H9 (cell line): ENCODE data around the gene USP34. TPM values are rescaled to one million over a fixed set of nuclear protein-coding genes. Genes with fewer than 3 reads are reported as not detected.

ENCODE experiments used
- DNase-seq: peaks from one replicate; pipeline ENCODE4 v3.0.0-alpha.2; 2017
- H2AFZ ChIP-seq: one replicate; pipeline ENCODE4 v1.6.1; 2013; ENCODE audit warnings: mild to moderate bottlenecking, low read length, control low read depth, moderate library complexity
- H2AK5ac ChIP-seq: 2 replicates; pipeline ENCODE4 v1.6.1; 2013; ENCODE audit warnings: low read length, control low read depth, mixed read lengths; ENCODE audit not compliant: insufficient read length
- H2BK120ac ChIP-seq: one replicate; pipeline ENCODE4 v1.6.1; 2013; ENCODE audit warnings: low read depth, mild to moderate bottlenecking, low read length, control low read depth, inconsistent platforms; ENCODE audit not compliant: poor library complexity, severe bottlenecking
- H2BK12ac ChIP-seq: 2 replicates; pipeline ENCODE4 v1.6.1; 2013; ENCODE audit warnings: low read length, control low read depth, mixed read lengths, low read depth; ENCODE audit not compliant: insufficient read length
- H2BK15ac ChIP-seq: 2 replicates; pipeline ENCODE4 v1.6.1; 2013; ENCODE audit warnings: low read depth, low read length, control low read depth
- H2BK20ac ChIP-seq: one replicate; pipeline ENCODE4 v1.6.1; 2013; ENCODE audit warnings: low read depth, mild to moderate bottlenecking, low read length, control low read depth, inconsistent platforms; ENCODE audit not compliant: poor library complexity, severe bottlenecking
- H2BK5ac ChIP-seq: 2 replicates; pipeline ENCODE4 v1.6.1; 2013; ENCODE audit warnings: low read length, control low read depth, mixed read lengths; ENCODE audit not compliant: insufficient read length
- H3K14ac ChIP-seq: 2 replicates; pipeline ENCODE4 v1.6.1; 2013; ENCODE audit warnings: low read length, control low read depth; ENCODE audit not compliant: insufficient read depth
- H3K18ac ChIP-seq: 2 replicates; pipeline ENCODE4 v1.6.1; 2013; ENCODE audit warnings: low read depth, mild to moderate bottlenecking, mixed read lengths, low read length, control low read depth; ENCODE audit not compliant: insufficient read length
- H3K23ac ChIP-seq: 2 replicates; pipeline ENCODE4 v1.6.1; 2013; ENCODE audit warnings: low read length, control low read depth, mixed read lengths, low read depth; ENCODE audit not compliant: insufficient read length
- H3K23me2 ChIP-seq: 2 replicates; pipeline ENCODE4 v1.6.1; 2013; ENCODE audit warnings: low read depth, mild to moderate bottlenecking, mixed read lengths, low read length, control low read depth; ENCODE audit not compliant: insufficient read length, poor library complexity, severe bottlenecking
- H3K27ac ChIP-seq: 2 replicates; pipeline ENCODE4 v1.5.1; 2013; ENCODE audit warnings: low read length, control low read depth, mixed read lengths, low read depth; ENCODE audit not compliant: insufficient read length
- H3K27me3 ChIP-seq: 2 replicates; pipeline ENCODE4 v1.6.1; 2013; ENCODE audit warnings: low read length, control low read depth, inconsistent platforms; ENCODE audit not compliant: insufficient read depth
- H3K4ac ChIP-seq: 2 replicates; pipeline ENCODE4 v1.6.1; 2013; ENCODE audit warnings: low read depth, mild to moderate bottlenecking, control low read depth, inconsistent platforms, low read length, moderate library complexity
- H3K4me1 ChIP-seq: 2 replicates; pipeline ENCODE4 v1.6.1; 2013; ENCODE audit warnings: low read length, control low read depth, inconsistent platforms; ENCODE audit not compliant: insufficient read depth
- H3K4me2 ChIP-seq: 2 replicates; pipeline ENCODE4 v1.6.1; 2013; ENCODE audit warnings: low read length, control low read depth, mixed read lengths; ENCODE audit not compliant: insufficient read length, insufficient read depth
- H3K56ac ChIP-seq: 2 replicates; pipeline ENCODE4 v1.6.1; 2013; ENCODE audit warnings: low read depth, mild to moderate bottlenecking, mixed read lengths, low read length, control low read depth; ENCODE audit not compliant: insufficient read length
- H3K79me1 ChIP-seq: 2 replicates; pipeline ENCODE4 v1.6.1; 2013; ENCODE audit warnings: low read depth, mild to moderate bottlenecking, moderate library complexity, low read length, control low read depth, inconsistent platforms; ENCODE audit not compliant: insufficient read depth, poor library complexity, severe bottlenecking
- H3K79me2 ChIP-seq: 2 replicates; pipeline ENCODE4 v1.6.1; 2013; ENCODE audit warnings: low read length, control low read depth, inconsistent platforms; ENCODE audit not compliant: insufficient read depth
- H3K9ac ChIP-seq: 2 replicates; pipeline ENCODE4 v1.6.1; 2013; ENCODE audit warnings: low read length, control low read depth, mixed read lengths; ENCODE audit not compliant: insufficient read length; ENCODE audit errors: extremely low read depth
- H3K9me3 ChIP-seq: one replicate; pipeline ENCODE4 v1.6.1; 2013; ENCODE audit warnings: low read depth, low read length, inconsistent platforms; ENCODE audit not compliant: control insufficient read depth
- H3T11ph ChIP-seq: one replicate; pipeline ENCODE4 v1.6.1; 2013; ENCODE audit warnings: mild to moderate bottlenecking, low read length, control low read depth, inconsistent platforms
- H4K20me1 ChIP-seq: one replicate; pipeline ENCODE4 v1.6.1; 2013; ENCODE audit not compliant: control insufficient read depth, insufficient read length, insufficient read depth
- H4K5ac ChIP-seq: 2 replicates; pipeline ENCODE4 v1.6.1; 2013; ENCODE audit warnings: low read depth, mild to moderate bottlenecking, mixed read lengths, low read length, control low read depth; ENCODE audit not compliant: insufficient read length
- H4K8ac ChIP-seq: replicated peaks from 2 replicates; pipeline ENCODE4 v1.6.1; 2013; ENCODE audit warnings: low read length, control low read depth, mixed read lengths, low read depth; ENCODE audit not compliant: insufficient read length
- H4K91ac ChIP-seq: 2 replicates; pipeline ENCODE4 v1.6.1; 2013; ENCODE audit warnings: low read depth, mild to moderate bottlenecking, moderate library complexity, mixed read lengths, low read length, control low read depth; ENCODE audit not compliant: insufficient read length
- H3K27ac Mint-ChIP-seq, 3 experiments: 2 replicates in 2 of 3; 3 replicates in 1 of 3; pipeline ENCODE4 v1.8.0; 2020 to 2021; ENCODE audit warnings: mixed read lengths in 3 of 3, mild to moderate bottlenecking in 1 of 3, moderate library complexity in 1 of 3
- H3K27me3 Mint-ChIP-seq: 2 replicates; pipeline ENCODE4 v1.8.0; 2021; ENCODE audit warnings: low read depth, mild to moderate bottlenecking, moderate library complexity, mixed read lengths
- H3K36me3 Mint-ChIP-seq, 3 experiments: 2 replicates in 2 of 3; 3 replicates in 1 of 3; pipeline ENCODE4 v1.8.0; 2020 to 2021; ENCODE audit warnings: low read depth in 3 of 3, mixed read lengths in 3 of 3; ENCODE audit not compliant: insufficient read depth in 1 of 3
- H3K4me1 Mint-ChIP-seq, 2 experiments: 2 replicates each; pipeline ENCODE4 v1.8.0; 2020; ENCODE audit warnings: mixed read lengths in 2 of 2
- H3K4me3 Mint-ChIP-seq, 2 experiments: 2 replicates in 1 of 2; 3 replicates in 1 of 2; pipeline ENCODE4 v1.8.0; 2020 to 2021; ENCODE audit warnings: mild to moderate bottlenecking in 2 of 2, mixed read lengths in 2 of 2, moderate library complexity in 1 of 2
- H3K9me3 Mint-ChIP-seq, 2 experiments: 2 replicates in 1 of 2; 3 replicates in 1 of 2; pipeline ENCODE4 v1.8.0; 2020; ENCODE audit warnings: mild to moderate bottlenecking in 2 of 2, mixed read lengths in 2 of 2, moderate library complexity in 1 of 2
- CTCF ChIP-seq: fragments of 200-600 bp; sonication (generic); conservative IDR thresholded peaks from 3 replicates; pipeline ENCODE4 v1.8.0; 2021; ENCODE audit warnings: antibody characterized with exemption, mild to moderate bottlenecking
- WGBS: extraction: QIAGEN DNeasy Blood & Tissue Kit; methylation state at CpG from one replicate; pipeline ENCODE4 v1.1.7; 2013; ENCODE audit warnings: missing lambda C conversion rate, low lambda C conversion rate, mixed read lengths; ENCODE audit not compliant: insufficient read length; ENCODE audit errors: extremely low coverage; 5-methylcytosine and 5-hydroxymethylcytosine counted together
- total RNA-seq: library from RNA; stranded (reverse); gene quantifications from 2 replicates; pipeline ENCODE4 v1.2.1, GENCODE V29; 2021

Gene USP34
- total RNA-seq, 1 experiment from 2014 or later, result 93.9 TPM

- Histone ChIP-seq H2BK120ac (no peak overlapping the region), H4K20me1 (no peaks in the 10 kb centered on the region), H2AFZ (no peak overlapping the region), H4K5ac (no peak overlapping the region), H2BK12ac (no peak overlapping the region), H3K27ac (no peak overlapping the region), H3K56ac (no peak overlapping the region), H2BK20ac (no peak overlapping the region), H3K27me3 (no peaks in the 10 kb centered on the region), H2BK5ac (no peak overlapping the region), H3K79me1 (peaks cover 5% of the 10 kb centered on the region), H4K91ac (no peak overlapping the region), H3T11ph (no peak overlapping the region), H3K4me1 (peaks cover 4% of the 10 kb centered on the region; the same call in 1 of the 2 replicates), H3K4ac (no peak overlapping the region), H3K23me2 (no peaks in the 10 kb centered on the region), H3K14ac (no peak overlapping the region), H3K4me2 (no peak overlapping the region), H3K23ac (no peak overlapping the region), H3K18ac (no peak overlapping the region), H3K9ac (no peak overlapping the region), H2AK5ac (no peak overlapping the region), H2BK15ac (no peak overlapping the region), H3K9me3 (no peaks in the 10 kb centered on the region), H4K8ac (no peak overlapping the region), H3K79me2 (peaks cover 65% of the 10 kb centered on the region)
- Mint-ChIP-seq H3K27ac (peak overlapping the region in 1 of 3 experiments; percentile 15; a peak in 1 of 7 replicates), H3K9me3 (peaks cover 4 to 6% of the 10 kb centered on the region in 2 experiments; a peak in 4 of 5 replicates), H3K4me3 (no peak overlapping the region), H3K36me3 (peaks cover 5 to 11% (median 8%) of the 10 kb centered on the region in 3 experiments), H3K4me1 (peaks cover 27 to 35% of the 10 kb centered on the region in 2 experiments), H3K27me3 (no peaks in the 10 kb centered on the region)
- DNase-seq, result no peak
- WGBS, result no CpG with 5 or more reads among the region's 2 CpGs
- TF ChIP-seq CTCF, result no peak
Measured at GRCh38 chr2:61436092-61436491, 34.8 kb downstream of the USP34 start.
